NCI-H2081 (cell line): Measurements from ENCODE around the gene CD274.
"Not testable (repeated sequence)": the region's sequence is repeated elsewhere in the genome, so short reads cannot be mapped to it uniquely, and the experiment has no call there.

Experiments
- DNase-seq, 2 experiments: peaks; one replicate each; lab custom pipeline; 2025; lab: John Stamatoyannopoulos, UW

The CD274 gene

GRCh38 chr9:5438301-5439162 lies 11.8 kb upstream of the CD274 start:
- DNase-seq = no peak

GRCh38 chr9:5440426-5440825 lies 9.9 kb upstream of the CD274 start:
- DNase-seq = no peak

- no peak for DNase-seq
These were observed 9.3 kb upstream of the CD274 start for GRCh38 chr9:5441043-5441442.

GRCh38 chr9:5442400-5443011 lies 7.8 kb upstream of the CD274 start:
- peak; percentile 51 to 74 for DNase-seq

GRCh38 chr9:5443850-5444249 lies 6.5 kb upstream of the CD274 start:
- DNase-seq = no peak

GRCh38 chr9:5445096-5445495 lies 5.2 kb upstream of the CD274 start:
- DNase-seq = not testable (repeated sequence)

GRCh38 chr9:5445886-5446285 lies 4.5 kb upstream of the CD274 start:
- no peak for DNase-seq

- DNase-seq = no peak
These were observed 3.7 kb upstream of the CD274 start for GRCh38 chr9:5446451-5447236.

- no peak for DNase-seq
These were observed 3.0 kb upstream of the CD274 start for GRCh38 chr9:5447337-5447736.

- DNase-seq = no peak
These were observed 2.3 kb upstream of the CD274 start for GRCh38 chr9:5448016-5448415.

GRCh38 chr9:5448461-5449435 lies 1.6 kb upstream of the CD274 start:
- no peak for DNase-seq

- DNase-seq = no peak
These were observed 602 bp upstream of the CD274 start for GRCh38 chr9:5449521-5450358.

GRCh38 chr9:5452286-5452609 lies 1.9 kb downstream of the CD274 start:
- DNase-seq = no peak

- DNase-seq = no peak
These were observed 2.7 kb downstream of the CD274 start for GRCh38 chr9:5453004-5453403.

GRCh38 chr9:5453673-5454072 lies 3.3 kb downstream of the CD274 start:
- DNase-seq = no peak

GRCh38 chr9:5455181-5455580 lies 4.8 kb downstream of the CD274 start:
- DNase-seq = no peak

- no peak for DNase-seq
These were observed 9.0 kb downstream of the CD274 start for GRCh38 chr9:5459289-5459829.

GRCh38 chr9:5460157-5460556 lies 9.8 kb downstream of the CD274 start:
- DNase-seq = no peak

- DNase-seq = not testable (repeated sequence)
These were observed 14.5 kb downstream of the CD274 start for GRCh38 chr9:5464831-5465330.

GRCh38 chr9:5466005-5466404 lies 15.7 kb downstream of the CD274 start:
- DNase-seq = no peak
